Measurements from ENCODE around the gene FAM240A. TPM values are rescaled to one million over a fixed set of nuclear protein-coding genes. Genes with fewer than 3 reads are reported as not detected.

The FAM240A gene
- total and polyA plus RNA-seq, 4 donors = not detected

- Histone ChIP-seq H3K9ac (ENCODE audit: insufficient read depth in 1 of 2, low read length in 2 of 2) (no peak overlapping the region), H3K36me3 (ENCODE audit: control insufficient read depth in 4 of 4, insufficient read depth in 4 of 4, low read length in 4 of 4) (no peaks in the 10 kb centered on the region), H3K27ac (ENCODE audit: low read depth in 1 of 2, low read length in 1 of 2) (no peak overlapping the region), H3K4me1 (ENCODE audit: control insufficient read depth in 5 of 5, insufficient read depth in 5 of 5, low read length in 5 of 5) (no peaks in the 10 kb centered on the region), H3K27me3 (ENCODE audit: control insufficient read depth in 3 of 3, insufficient read depth in 3 of 3, low read length in 2 of 3) (no peaks in the 10 kb centered on the region), H3K4me3 (no peak overlapping the region), H3K9me3 (ENCODE audit: control insufficient read depth in 4 of 4, insufficient read depth in 3 of 4, low read length in 3 of 4) (no peaks in the 10 kb centered on the region)
- WGBS, 2 donors = 89 to 91% methylated on average over 14 of the region's 14 CpGs
- TF ChIP-seq, protein P1, sequence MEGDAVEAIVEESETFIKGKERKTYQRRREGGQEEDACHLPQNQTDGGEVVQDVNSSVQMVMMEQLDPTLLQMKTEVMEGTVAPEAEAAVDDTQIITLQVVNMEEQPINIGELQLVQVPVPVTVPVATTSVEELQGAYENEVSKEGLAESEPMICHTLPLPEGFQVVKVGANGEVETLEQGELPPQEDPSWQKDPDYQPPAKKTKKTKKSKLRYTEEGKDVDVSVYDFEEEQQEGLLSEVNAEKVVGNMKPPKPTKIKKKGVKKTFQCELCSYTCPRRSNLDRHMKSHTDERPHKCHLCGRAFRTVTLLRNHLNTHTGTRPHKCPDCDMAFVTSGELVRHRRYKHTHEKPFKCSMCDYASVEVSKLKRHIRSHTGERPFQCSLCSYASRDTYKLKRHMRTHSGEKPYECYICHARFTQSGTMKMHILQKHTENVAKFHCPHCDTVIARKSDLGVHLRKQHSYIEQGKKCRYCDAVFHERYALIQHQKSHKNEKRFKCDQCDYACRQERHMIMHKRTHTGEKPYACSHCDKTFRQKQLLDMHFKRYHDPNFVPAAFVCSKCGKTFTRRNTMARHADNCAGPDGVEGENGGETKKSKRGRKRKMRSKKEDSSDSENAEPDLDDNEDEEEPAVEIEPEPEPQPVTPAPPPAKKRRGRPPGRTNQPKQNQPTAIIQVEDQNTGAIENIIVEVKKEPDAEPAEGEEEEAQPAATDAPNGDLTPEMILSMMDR (IDR thresholded peaks at IDR 0.05; ENCODE audit: control extremely low read depth, extremely low read depth) = no peak
- DNase-seq (no peak), ATAC-seq (ENCODE audit: insufficient read depth, low FRiP score) (no peak)
Measured at GRCh38 chr3:46593274-46593862, 19.0 kb upstream of the FAM240A start.

DNA sequence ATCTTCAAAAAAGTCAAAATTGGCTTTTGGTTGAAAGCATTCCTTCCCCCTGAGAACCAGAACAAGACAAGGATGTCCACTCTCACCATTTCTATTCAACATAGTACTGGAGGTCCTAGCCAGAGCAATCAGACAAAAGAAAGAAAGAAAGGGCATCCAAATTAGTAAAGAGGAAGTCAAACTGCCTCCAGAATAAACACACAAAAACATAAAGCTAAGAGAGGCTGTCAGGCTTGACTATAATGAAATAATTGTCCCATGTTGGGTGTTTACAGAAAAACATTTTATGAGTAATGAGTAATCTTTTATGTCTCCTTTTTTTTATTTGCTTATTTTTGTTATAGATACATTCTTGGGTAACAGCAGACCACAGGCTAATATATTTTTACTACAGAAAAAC, 18.3 kb upstream of the FAM240A start:
- no peak for ATAC-seq (ENCODE audit: insufficient read depth, low FRiP score)
- H3K4me3 ChIP-seq = no peak overlapping the region

GRCh38 chr3:46594723-46595122, 17.6 kb upstream of the FAM240A start:
- TF ChIP-seq, protein P1 (IDR thresholded peaks at IDR 0.05; ENCODE audit: control extremely low read depth, extremely low read depth) = no peak
- H3K27ac ChIP-seq (ENCODE audit: low read depth in 1 of 2, low read length in 1 of 2) = no peak overlapping the region
- H3K9me3 ChIP-seq (ENCODE audit: control insufficient read depth in 4 of 4, insufficient read depth in 3 of 4, low read length in 3 of 4) = no peaks in the 10 kb centered on the region
- no peaks in the 10 kb centered on the region for H3K36me3 ChIP-seq (ENCODE audit: control insufficient read depth in 4 of 4, insufficient read depth in 4 of 4, low read length in 4 of 4)
- no peak overlapping the region for H3K9ac ChIP-seq (ENCODE audit: insufficient read depth in 1 of 2, low read length in 2 of 2)
- H3K4me1 ChIP-seq (ENCODE audit: control insufficient read depth in 5 of 5, insufficient read depth in 5 of 5, low read length in 5 of 5) = no peaks in the 10 kb centered on the region
- no peak for ATAC-seq (ENCODE audit: insufficient read depth, low FRiP score)
- WGBS, 2 donors = 92 to 94% methylated on average over 4 of the region's 4 CpGs
- H3K27me3 ChIP-seq (ENCODE audit: control insufficient read depth in 3 of 3, insufficient read depth in 3 of 3, low read length in 2 of 3) = no peaks in the 10 kb centered on the region
- no peak overlapping the region for H3K4me3 ChIP-seq
- DNase-seq = no peak

More for the DNA sequence above, 18.3 kb upstream of the FAM240A start:
- H3K27me3 ChIP-seq (ENCODE audit: control insufficient read depth in 3 of 3, insufficient read depth in 3 of 3, low read length in 2 of 3) = no peaks in the 10 kb centered on the region
- H3K9me3 ChIP-seq (ENCODE audit: control insufficient read depth in 4 of 4, insufficient read depth in 3 of 4, low read length in 3 of 4) = no peaks in the 10 kb centered on the region
- DNase-seq = no peak
- TF ChIP-seq, protein P1 (IDR thresholded peaks at IDR 0.05; ENCODE audit: control extremely low read depth, extremely low read depth) = no peak
- H3K36me3 ChIP-seq (ENCODE audit: control insufficient read depth in 4 of 4, insufficient read depth in 4 of 4, low read length in 4 of 4) = no peaks in the 10 kb centered on the region
- no peaks in the 10 kb centered on the region for H3K4me1 ChIP-seq (ENCODE audit: control insufficient read depth in 5 of 5, insufficient read depth in 5 of 5, low read length in 5 of 5)
- H3K27ac ChIP-seq (ENCODE audit: low read depth in 1 of 2, low read length in 1 of 2) = no peak overlapping the region
- no peak overlapping the region for H3K9ac ChIP-seq (ENCODE audit: insufficient read depth in 1 of 2, low read length in 2 of 2)

DNA sequence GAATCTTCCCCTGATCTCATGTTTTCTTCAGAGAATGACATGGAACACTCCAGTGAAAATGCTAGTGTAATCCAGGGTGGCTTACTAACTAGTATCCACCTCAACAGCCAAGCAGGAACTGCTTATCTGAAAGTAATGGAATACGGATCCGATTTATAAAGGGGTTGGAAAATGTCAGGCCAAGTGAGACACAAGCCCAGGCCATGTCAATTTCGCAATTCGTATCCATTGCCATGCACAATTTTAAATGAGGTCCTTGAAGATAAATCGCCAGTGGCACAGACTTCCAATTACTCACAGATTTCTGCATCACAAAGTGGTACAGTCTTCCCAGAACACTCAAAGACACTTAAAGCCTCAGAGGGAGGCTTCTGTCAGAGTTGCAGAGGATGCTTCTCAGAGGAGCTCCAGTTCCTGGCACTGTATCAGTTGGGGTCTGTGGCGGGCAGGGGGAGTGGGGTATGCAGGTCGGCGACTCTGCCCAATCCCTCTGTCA, 16.5 kb upstream of the FAM240A start:
- Histone ChIP-seq H3K27me3 (ENCODE audit: control insufficient read depth in 3 of 3, insufficient read depth in 3 of 3, low read length in 2 of 3) (no peaks in the 10 kb centered on the region), H3K27ac (ENCODE audit: low read depth in 1 of 2, low read length in 1 of 2) (no peak overlapping the region), H3K36me3 (ENCODE audit: control insufficient read depth in 4 of 4, insufficient read depth in 4 of 4, low read length in 4 of 4) (no peaks in the 10 kb centered on the region), H3K4me1 (ENCODE audit: control insufficient read depth in 5 of 5, insufficient read depth in 5 of 5, low read length in 5 of 5) (no peaks in the 10 kb centered on the region), H3K9ac (ENCODE audit: insufficient read depth in 1 of 2, low read length in 2 of 2) (no peak overlapping the region), H3K9me3 (ENCODE audit: control insufficient read depth in 4 of 4, insufficient read depth in 3 of 4, low read length in 3 of 4) (no peaks in the 10 kb centered on the region), H3K4me3 (no peak overlapping the region)
- TF ChIP-seq, protein P1 (IDR thresholded peaks at IDR 0.05; ENCODE audit: control extremely low read depth, extremely low read depth) = no peak
- WGBS, 2 donors = 85 to 93% methylated on average over 8 of the region's 8 CpGs
- ATAC-seq (ENCODE audit: insufficient read depth, low FRiP score) = no peak
- DNase-seq = no peak

All from lung (tissue), 12 donors.